DOHH2 (cell line): ENCODE measurements around the gene DNAJC4.
A peak's percentile ranks its signal among the peaks of the same experiment; 100 is the strongest.

ENCODE experiments used
- H3F3A ChIP-seq: fragments of 200-600 bp; sonication (generic), shearing (Covaris generic); 2 replicates; pipeline ENCODE4 v1.6.0; 2016; ENCODE audit warnings: antibody characterized with exemption, mild to moderate bottlenecking; ENCODE audit not compliant: control insufficient read depth, insufficient read depth
- H3K27ac ChIP-seq: fragments of 200-600 bp; sonication (generic); 2 replicates; pipeline ENCODE4 v1.5.1; 2014; ENCODE audit warnings: low read depth, mild to moderate bottlenecking, low read length, moderate library complexity
- H3K27me3 ChIP-seq: fragments of 200-600 bp; sonication (generic); 2 replicates; pipeline ENCODE4 v1.6.1; 2014; ENCODE audit warnings: mild to moderate bottlenecking, low read length, mixed read lengths; ENCODE audit not compliant: control insufficient read depth
- H3K36me3 ChIP-seq: fragments of 200-600 bp; sonication (generic); 2 replicates; pipeline ENCODE4 v1.6.1; 2014; ENCODE audit warnings: mild to moderate bottlenecking, low read length, moderate library complexity, mixed read lengths; ENCODE audit not compliant: control insufficient read depth
- H3K4me1 ChIP-seq: fragments of 200-600 bp; sonication (generic); 2 replicates; pipeline ENCODE4 v1.6.1; 2014; ENCODE audit warnings: mild to moderate bottlenecking, low read length, mixed read lengths; ENCODE audit not compliant: control insufficient read depth
- H3K4me2 ChIP-seq: fragments of 200-600 bp; sonication (generic); 2 replicates; pipeline ENCODE4 v1.6.0; 2014; ENCODE audit warnings: mild to moderate bottlenecking, low read length, moderate library complexity
- H3K4me3 ChIP-seq: fragments of 200-600 bp; sonication (generic); 2 replicates; pipeline ENCODE4 v1.5.1; 2014; ENCODE audit warnings: mild to moderate bottlenecking, low read length, mixed read lengths
- H3K79me2 ChIP-seq: fragments of 200-600 bp; sonication (generic); 2 replicates; pipeline ENCODE4 v1.6.1; 2014; ENCODE audit warnings: mild to moderate bottlenecking, low read length, mixed read lengths; ENCODE audit not compliant: control insufficient read depth
- H3K9me2 ChIP-seq: fragments of 200-600 bp; sonication (generic); replicated peaks from 2 replicates; pipeline ENCODE4 v1.6.1; 2014; ENCODE audit warnings: mild to moderate bottlenecking, low read length, mixed read lengths; ENCODE audit not compliant: control insufficient read depth
- H3K9me3 ChIP-seq: fragments of 200-600 bp; sonication (generic); 2 replicates; pipeline ENCODE4 v1.6.1; 2014; ENCODE audit warnings: antibody characterized with exemption, low read length, mixed read lengths; ENCODE audit not compliant: control insufficient read depth, insufficient read depth
- H4K20me1 ChIP-seq: fragments of 200-600 bp; sonication (generic); 2 replicates; pipeline ENCODE4 v1.6.0; 2014; ENCODE audit warnings: low read depth, mild to moderate bottlenecking, antibody characterized with exemption, low read length, moderate library complexity; ENCODE audit not compliant: control insufficient read depth, insufficient read depth
- EZH2phosphoT487 ChIP-seq: fragments of 200-600 bp; sonication (generic); IDR thresholded peaks from 2 replicates; pipeline ENCODE4 v1.6.1; 2017; ENCODE audit warnings: borderline replicate concordance, mild to moderate bottlenecking, antibody characterized with exemption, low read length, moderate library complexity, mixed read lengths
- TF ChIP-seq, protein P1 (sequence below): fragments of 200-600 bp; sonication (generic); IDR thresholded peaks from one replicate; pipeline ENCODE4 v1.5.1; 2014; ENCODE audit warnings: antibody characterized with exemption, mild to moderate bottlenecking, low read depth, low read length; ENCODE audit not compliant: poor library complexity, severe bottlenecking

The DNAJC4 gene

DNA sequence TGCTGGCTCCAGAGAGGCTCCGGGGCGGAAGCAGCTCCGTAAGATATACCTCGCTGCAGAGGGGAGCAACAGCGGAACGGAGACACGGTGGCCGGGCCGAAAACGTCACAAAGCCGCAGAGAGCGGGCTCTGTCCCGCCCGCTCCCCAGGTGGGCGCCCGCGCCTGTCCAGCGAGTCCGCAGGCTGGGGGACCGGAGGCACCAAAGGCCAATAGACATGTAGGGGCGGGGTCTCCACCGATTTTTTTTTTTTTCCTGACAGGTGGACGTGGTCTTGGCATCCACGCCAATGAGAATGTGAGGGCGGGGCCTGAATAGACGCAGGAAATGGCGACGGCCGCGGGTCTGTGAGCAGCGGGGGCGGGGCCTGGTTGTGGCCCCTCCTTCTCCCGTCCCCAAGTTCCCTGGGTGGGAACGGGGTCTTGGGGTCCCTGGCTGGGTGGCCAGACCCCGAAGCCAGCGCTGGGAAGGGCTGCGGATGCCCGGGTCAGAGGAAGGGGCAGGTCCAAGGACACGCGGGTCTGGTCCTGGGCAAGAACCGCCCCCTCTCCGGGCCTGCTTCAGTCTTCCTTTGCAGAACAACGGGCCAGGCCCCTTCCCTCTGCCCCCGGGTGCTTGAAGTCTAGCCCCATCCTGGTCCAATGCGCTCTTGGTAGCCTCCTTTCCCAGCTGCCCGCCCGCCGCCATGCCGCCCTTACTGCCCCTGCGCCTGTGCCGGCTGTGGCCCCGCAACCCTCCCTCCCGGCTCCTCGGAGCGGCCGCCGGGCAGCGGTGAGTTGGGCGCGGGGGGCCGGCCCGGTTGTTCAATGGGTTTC, at the start of gene DNAJC4:
TSS of gene DNAJC4 (plus strand) at position 378 of the 814 bp plus-strand sequence. CDS start at position 685, 307 bp downstream.
- Histone ChIP-seq H3K9me3 (no peaks in the 10 kb centered on the region), H3K4me2 (peak within 1 kb of the TSS; percentile 97), H3K4me1 (peaks cover 75% of the 10 kb centered on the region), H3K36me3 (peaks cover 14% of the 10 kb centered on the region), H3K27ac (peak within 1 kb of the TSS; percentile 94), H3K79me2 (peaks cover 46% of the 10 kb centered on the region), H3F3A (peaks cover 24% of the 10 kb centered on the region), H3K4me3 (peak within 1 kb of the TSS; percentile 89), H3K9me2 (no peaks in the 10 kb centered on the region), H3K27me3 (no peaks in the 10 kb centered on the region), H4K20me1 (no peaks in the 10 kb centered on the region)
- TF ChIP-seq EZH2phosphoT487: no peak
- TF ChIP-seq, protein P1, sequence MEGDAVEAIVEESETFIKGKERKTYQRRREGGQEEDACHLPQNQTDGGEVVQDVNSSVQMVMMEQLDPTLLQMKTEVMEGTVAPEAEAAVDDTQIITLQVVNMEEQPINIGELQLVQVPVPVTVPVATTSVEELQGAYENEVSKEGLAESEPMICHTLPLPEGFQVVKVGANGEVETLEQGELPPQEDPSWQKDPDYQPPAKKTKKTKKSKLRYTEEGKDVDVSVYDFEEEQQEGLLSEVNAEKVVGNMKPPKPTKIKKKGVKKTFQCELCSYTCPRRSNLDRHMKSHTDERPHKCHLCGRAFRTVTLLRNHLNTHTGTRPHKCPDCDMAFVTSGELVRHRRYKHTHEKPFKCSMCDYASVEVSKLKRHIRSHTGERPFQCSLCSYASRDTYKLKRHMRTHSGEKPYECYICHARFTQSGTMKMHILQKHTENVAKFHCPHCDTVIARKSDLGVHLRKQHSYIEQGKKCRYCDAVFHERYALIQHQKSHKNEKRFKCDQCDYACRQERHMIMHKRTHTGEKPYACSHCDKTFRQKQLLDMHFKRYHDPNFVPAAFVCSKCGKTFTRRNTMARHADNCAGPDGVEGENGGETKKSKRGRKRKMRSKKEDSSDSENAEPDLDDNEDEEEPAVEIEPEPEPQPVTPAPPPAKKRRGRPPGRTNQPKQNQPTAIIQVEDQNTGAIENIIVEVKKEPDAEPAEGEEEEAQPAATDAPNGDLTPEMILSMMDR: no peak

- Histone ChIP-seq H3K4me2 (peak overlapping the region; percentile 83), H3K9me3 (no peaks in the 10 kb centered on the region), H3K79me2 (peaks cover 49% of the 10 kb centered on the region), H3K27me3 (no peaks in the 10 kb centered on the region), H3K27ac (peak overlapping the region; percentile 14; the same call in 1 of the 2 replicates), H3F3A (peaks cover 6% of the 10 kb centered on the region), H3K4me3 (peak overlapping the region; percentile 60), H3K4me1 (peaks cover 51% of the 10 kb centered on the region), H4K20me1 (0 out of 2 replicates have a peak, but pooled peaks cover 6% of the 10 kb centered on the region), H3K9me2 (no peaks in the 10 kb centered on the region), H3K36me3 (peaks cover 3% of the 10 kb centered on the region; the same call in 1 of the 2 replicates)
- no peak for TF ChIP-seq EZH2phosphoT487
- TF ChIP-seq, protein P1: no peak
These were observed 49.5 kb upstream of the DNAJC4 start for GRCh38 chr11:64180891-64181290.

GRCh38 chr11:64181506-64182411, 48.6 kb upstream of the DNAJC4 start:
- Histone ChIP-seq H4K20me1 (0 out of 2 replicates have a peak, but pooled peaks cover 6% of the 10 kb centered on the region), H3F3A (peaks cover 5% of the 10 kb centered on the region), H3K4me1 (peaks cover 49% of the 10 kb centered on the region), H3K9me3 (no peaks in the 10 kb centered on the region), H3K27ac (peak overlapping the region; percentile 14), H3K79me2 (peaks cover 49% of the 10 kb centered on the region), H3K4me2 (peak overlapping the region; percentile 83), H3K36me3 (peaks cover 3% of the 10 kb centered on the region; the same call in 1 of the 2 replicates), H3K9me2 (no peaks in the 10 kb centered on the region), H3K27me3 (no peaks in the 10 kb centered on the region), H3K4me3 (peak overlapping the region; percentile 60)
- TF ChIP-seq, protein P1: no peak
- TF ChIP-seq EZH2phosphoT487: no peak
